KG1 (cell line): Measurements from ENCODE around the gene GPR146.

ENCODE experiments used
- DNase-seq: peaks from one replicate; lab custom pipeline; 2025; lab: John Stamatoyannopoulos, UW

GPR146 gene

GRCh38 chr7:1011297-1012003 lies 32.9 kb upstream of the GPR146 start:
- no peak for DNase-seq

- no peak for DNase-seq
Observed at GRCh38 chr7:1012004-1012715, 32.2 kb upstream of the GPR146 start.

GRCh38 chr7:1012716-1013095 lies 31.6 kb upstream of the GPR146 start:
- no peak for DNase-seq

GRCh38 chr7:1013581-1013980 lies 30.8 kb upstream of the GPR146 start:
- no peak for DNase-seq

- DNase-seq, result no peak
Observed at GRCh38 chr7:1014681-1015080, 29.7 kb upstream of the GPR146 start.

- no peak for DNase-seq
Observed at GRCh38 chr7:1015196-1016121, 28.9 kb upstream of the GPR146 start.

GRCh38 chr7:1016577-1017531 lies 27.5 kb upstream of the GPR146 start:
- no peak for DNase-seq

- DNase-seq, result no peak
Observed at GRCh38 chr7:1017586-1018333, 26.6 kb upstream of the GPR146 start.

GRCh38 chr7:1018334-1018695 lies 26.0 kb upstream of the GPR146 start:
- DNase-seq, result no peak

- no peak for DNase-seq
Observed at GRCh38 chr7:1019255-1019785, 25.0 kb upstream of the GPR146 start.

GRCh38 chr7:1019789-1020610 lies 24.3 kb upstream of the GPR146 start:
- DNase-seq, result no peak

- DNase-seq, result no peak
Observed at GRCh38 chr7:1020849-1021251, 23.5 kb upstream of the GPR146 start.

- DNase-seq, result no peak
Observed at GRCh38 chr7:1021366-1021765, 23.0 kb upstream of the GPR146 start.

- no peak for DNase-seq
Observed at GRCh38 chr7:1021931-1022330, 22.4 kb upstream of the GPR146 start.

- DNase-seq, result no peak
Observed at GRCh38 chr7:1022356-1022755, 22.0 kb upstream of the GPR146 start.

GRCh38 chr7:1022801-1023465 lies 21.4 kb upstream of the GPR146 start:
- no peak for DNase-seq

GRCh38 chr7:1024331-1024841 lies 20.0 kb upstream of the GPR146 start:
- no peak for DNase-seq

GRCh38 chr7:1024876-1025742 lies 19.2 kb upstream of the GPR146 start:
- no peak for DNase-seq
